Right forelimb (tissue), 1 donor: ENCODE data around the gene UPF3A.
"Not testable (repeated sequence)": the region's sequence is repeated elsewhere in the genome, so short reads cannot be mapped to it uniquely, and the experiment has no call there.

Source experiments
- DNase-seq: peaks from one replicate; pipeline ENCODE4 v3.0.0-alpha.2; 2018

The UPF3A gene

DNA sequence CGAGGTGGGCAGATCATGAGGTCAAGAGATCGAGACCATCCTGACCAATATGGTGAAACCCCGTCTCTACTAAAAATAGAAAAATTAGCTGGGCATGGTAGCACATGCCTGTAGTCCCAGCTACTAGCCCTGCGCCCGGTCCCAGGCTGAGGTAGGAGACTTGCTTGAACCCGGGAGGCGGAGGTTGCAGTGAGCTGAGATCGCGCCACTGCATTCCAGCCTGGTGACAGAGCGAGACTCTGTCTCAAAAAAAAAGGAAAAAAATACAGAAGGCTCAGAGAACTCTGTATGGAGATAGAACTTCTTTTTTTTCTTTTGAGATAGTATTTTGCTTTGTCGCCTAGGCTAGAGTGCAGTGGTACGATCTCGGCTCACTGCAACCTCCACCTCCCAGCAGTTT is 17.1 kb upstream of the UPF3A start:
- DNase-seq: not testable (repeated sequence)

DNA sequence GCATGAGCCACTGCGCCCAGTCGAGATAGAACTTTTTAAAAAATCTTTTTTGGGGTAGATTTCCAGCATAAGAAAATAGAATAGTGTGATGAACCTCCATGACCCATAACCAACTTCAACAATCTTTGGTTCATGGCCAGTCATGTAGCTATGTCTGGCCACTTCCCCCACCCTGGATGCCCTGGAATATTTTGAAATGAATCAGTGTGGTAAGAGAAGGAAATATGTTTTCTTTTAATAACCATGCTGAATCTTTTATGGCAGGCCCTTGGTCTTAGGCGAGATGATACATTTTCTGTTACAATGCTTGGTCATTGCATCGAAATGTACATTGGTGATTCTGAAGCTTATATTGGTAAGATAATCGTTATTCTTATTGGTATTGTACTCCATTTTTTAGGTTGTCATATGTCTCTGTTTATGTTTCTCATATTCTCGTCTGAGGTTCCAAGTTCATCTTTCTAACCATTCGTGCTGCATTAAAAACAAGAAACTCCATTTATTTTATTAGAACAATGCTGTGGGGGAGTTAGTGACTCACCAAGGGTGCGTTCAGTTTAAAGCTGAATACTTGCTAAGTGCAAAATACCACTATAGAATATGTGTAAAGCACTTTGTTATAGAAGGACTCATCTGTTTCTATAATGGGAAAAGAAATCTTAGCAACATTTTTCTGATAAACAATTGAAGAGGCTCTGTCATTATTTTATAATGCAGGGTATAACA is 16.4 kb upstream of the UPF3A start:
- no peak for DNase-seq

DNA sequence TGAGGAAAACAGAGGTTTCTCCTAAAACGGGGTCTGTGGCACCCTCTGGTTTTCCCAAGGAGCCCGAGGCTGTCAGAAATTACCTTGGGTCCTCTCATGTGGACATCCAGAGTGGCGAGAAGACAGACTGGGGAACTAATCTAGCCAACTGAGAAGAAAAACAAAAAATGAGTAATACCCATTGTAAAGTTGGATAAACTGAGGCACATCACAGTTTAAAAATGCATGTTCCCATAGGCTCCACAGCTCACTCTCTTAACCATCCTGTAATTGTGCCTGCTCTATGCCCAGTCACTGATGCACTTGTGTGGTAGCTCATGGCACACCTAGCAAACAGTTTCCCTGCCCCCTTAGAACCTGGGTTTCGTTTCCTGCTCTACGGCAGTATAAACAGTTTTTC is 15.2 kb upstream of the UPF3A start:
- DNase-seq: no peak

DNA sequence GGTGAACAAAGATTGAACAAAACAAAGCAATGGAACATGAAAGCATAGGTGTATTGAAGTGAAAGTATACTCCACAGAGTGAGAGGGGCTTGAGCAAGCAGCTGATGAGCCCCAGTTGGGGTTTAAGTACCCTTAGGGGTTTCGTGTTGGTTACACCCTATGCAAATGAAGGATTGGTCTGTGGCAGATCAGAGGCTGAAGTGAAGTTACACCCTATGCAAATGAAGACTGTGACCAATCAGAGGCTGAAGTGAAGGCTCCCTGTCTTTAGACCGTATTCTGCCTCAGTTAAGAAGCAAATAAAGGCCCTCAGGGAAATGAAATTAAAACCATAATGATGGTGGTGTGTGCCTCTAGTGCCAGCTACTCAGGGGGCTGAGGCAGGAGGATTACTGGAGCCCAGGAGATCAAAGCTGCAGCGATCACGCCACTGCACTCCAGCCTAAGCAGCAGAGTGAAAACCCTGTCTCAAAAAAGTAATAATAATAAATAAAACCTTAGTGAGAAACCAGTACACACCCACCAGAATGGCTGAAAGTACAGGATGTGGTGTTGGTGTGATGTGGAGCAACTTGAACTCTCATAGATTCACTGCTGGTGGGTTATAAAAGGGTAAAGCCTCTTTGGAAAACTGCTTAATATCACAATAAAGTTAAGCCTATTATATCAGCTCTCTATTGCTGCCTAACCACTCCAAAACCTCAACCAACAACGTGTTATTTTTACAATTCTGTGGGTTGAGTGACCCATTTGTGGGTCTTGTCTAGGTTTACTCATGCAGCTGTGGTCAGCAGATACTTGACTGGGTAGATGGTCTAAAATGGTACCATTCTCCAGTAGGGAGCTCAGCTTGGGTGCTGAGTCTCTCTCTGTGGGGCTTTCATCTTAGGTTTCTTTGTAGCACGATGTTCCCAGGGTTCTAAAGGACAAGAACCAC is 12.8 kb upstream of the UPF3A start:
- DNase-seq: no peak

DNA sequence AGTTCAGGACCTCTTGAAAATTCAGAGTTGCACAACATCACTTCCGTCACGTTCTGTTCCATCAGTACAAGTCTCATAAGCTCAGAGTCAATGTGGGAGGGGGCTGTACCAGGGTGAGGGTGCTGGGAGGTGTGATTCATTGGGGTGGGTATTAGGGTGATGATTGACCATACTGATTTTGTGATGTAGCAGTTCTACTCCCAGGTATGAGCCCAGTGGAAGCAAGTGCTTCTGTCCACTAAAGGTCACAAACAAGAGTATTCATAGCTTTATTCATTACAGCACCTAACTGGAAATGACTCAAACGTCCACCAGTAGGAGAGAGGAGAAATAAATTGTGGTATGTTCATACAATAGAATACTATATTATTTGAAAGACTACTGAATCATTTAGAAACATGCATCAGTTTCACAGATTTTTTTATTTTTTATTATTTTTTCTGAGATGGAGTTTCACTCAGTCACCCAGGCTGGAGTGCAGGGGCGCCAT is 12.1 kb upstream of the UPF3A start:
- no peak for DNase-seq

DNA sequence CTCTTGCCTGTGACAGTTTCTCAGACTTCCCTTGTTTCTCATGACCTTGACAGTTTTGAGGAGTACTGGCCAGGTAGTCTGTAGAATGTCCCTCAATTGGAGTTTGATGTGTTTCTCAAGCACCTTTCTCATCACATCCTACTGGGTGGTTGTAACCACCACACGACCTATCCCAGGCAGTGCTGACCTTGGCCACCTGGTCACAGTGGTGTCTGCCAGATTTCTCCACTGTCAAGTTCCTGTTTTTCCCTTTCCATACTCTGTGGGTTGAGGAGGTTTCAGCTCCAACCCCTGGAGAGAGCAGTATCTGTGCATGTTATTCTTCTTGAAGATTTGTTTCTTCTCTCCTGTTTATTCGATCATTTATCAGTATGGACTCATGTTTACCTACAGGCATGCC is 8.4 kb upstream of the UPF3A start:
- DNase-seq: no peak

DNA sequence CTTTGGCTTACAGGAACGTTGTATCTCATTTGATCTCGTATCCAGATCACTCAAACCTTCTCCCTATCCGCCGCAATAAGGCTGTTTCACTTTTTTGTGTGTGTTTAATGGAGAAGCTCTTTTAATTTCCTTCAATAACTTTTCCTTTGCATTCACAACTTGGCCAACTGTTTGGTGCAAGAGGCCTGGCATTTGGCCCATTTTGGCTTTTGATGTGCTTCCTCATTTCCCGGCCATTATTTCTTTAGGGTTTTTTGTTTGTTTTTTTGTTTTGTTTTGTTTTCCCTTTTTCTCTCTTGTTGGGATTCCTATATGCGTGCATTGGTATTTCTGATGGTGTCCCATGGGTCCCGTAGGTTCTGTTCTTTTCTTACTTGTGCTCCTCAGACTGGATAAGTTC is 6.1 kb upstream of the UPF3A start:
- no peak for DNase-seq

DNA sequence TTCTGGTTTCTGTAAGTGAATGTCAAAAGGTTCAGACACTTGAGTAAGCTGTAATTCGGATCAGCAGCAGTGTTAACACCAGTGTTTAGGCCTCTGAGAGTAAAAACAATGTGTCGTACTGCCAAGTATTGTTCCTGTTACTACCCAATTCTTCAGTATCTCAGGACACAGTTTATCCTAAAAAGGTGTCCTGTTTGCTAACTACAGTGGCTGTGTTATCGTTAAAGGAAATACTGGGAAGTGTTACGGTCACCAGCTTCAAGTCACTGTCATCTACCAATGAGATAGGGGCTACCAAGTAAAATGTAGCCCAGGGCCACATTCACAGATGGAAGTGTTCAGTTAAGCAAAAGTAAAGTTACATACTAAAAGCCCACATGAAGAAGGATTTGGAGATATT is 2.3 kb upstream of the UPF3A start:
- no peak for DNase-seq

DNA sequence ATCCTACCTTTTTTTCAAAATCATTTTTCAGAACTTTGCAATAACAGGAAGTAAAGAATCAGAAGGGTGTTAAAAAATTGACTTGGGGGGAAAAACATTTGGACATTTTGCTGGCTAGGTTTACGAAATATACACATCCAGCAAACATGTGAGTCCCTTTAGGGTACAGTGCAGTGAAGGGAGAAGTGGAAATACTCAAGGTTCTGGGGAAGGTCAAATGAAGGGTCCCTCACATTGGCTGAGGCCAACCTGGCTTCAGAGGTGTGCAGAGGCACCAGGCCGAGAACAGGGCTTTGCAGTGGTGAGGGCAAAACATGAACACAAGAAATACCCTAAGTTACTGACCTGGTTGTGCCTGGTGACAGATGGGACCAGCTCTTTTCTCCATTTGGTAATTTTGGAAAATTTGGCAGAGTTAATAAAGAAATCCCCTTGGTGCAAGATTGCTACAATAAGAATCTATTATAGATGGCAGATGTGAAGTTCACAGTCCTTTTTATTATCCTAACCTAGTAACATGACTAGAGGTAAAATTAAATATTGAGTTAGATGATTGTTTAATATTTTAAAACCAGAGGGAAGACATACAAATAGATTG is 1.5 kb upstream of the UPF3A start:
- DNase-seq: no peak

DNA sequence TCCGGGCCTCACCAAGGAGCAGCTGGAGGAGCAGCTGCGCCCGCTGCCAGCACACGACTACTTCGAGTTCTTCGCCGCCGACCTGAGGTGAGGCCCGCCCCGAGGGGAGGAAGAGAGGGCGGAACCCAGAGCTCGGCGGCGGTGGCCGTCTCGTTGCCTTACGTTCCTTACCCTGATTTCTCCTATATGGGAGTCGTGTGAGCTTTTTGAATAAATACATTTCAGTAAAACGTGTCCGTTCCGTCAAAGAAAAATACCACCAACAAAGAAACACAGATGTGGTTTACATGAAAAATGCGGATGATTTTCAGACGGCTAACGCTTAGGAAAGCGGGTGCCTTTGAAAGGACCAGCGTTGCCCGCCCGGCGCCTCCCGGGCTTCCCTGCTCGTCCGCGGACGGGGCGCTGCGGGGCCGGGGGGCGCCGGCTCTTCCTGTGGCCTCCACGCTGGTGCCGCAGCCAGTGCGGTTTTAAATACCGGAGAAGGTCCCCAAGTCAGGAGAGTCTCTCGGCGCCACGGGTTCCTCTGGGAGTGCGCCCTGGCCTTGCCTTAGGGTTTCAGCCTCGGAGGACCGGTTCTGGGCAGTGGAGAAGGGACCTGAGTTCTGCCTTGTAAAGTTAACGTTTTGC is 755 bp downstream of the UPF3A start:
- peak; percentile 84 for DNase-seq

DNA sequence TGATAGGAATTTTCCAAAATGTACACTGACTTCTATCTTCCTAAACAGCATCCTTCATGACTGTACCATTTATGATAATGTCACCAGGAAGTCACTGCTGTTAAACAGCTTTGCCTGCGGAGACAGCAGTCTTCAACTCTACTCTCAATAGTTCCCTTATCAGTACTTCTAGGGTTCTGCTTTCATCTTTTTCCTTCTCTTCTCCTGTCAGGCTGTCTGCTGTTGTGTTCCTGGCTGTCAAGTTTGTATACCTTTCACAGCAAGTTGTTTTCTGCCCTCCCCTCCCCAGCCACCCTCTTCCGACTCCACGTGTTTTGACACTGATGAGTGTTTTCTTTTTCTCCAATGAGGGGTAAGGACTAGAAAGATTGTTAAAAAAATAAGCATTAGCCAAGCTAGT is 2.2 kb downstream of the UPF3A start:
- no peak for DNase-seq

DNA sequence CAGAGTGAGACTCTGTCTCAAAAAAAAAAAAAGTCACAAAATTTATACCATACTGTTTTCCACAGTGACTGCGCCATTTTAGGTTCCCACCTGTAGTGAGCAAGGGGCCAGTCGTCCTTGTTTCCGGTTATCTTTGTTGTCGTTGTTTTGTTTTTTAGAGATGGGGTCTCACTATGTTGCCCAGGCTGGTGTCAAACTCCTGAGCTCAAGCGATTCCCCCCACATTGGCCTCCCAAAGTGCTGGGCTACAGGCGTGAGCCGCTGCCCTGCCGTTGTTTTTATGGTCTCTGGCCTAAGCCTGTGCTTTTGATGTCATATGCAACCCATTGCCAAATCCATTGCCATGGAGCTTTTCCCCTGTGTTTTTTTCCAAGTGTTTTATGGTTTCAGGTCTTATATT is 3.3 kb downstream of the UPF3A start:
- no peak for DNase-seq

DNA sequence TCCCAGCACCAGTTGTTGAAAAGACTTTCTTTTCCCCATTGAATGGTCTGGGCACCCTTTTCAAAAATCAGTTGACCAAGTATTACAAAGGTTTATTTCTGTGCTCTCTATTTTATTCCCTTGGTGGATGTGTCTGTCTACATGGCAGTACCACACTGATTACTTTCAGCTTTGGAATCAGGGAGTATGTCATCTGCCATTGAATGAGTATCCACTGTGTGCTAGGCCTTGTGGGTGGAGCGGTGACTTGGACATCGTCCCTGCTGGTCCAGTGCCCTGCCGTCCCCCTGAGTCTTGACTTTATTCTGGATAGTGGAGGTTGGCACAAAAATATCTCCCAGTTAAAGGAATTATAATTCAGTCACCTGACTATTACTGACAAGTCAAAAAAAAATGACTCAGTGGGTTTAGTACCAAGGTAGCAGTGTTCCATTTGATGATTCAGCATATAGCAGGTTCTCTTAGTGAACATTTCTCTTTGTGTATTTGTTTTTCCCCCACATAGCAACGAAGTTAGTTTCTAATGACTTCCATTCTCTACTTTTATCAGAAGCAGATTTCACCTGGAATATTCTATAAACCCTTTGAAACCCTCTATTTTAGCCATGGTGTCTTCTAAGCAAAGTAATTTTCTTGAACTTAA is 3.9 kb downstream of the UPF3A start:
- no peak for DNase-seq

DNA sequence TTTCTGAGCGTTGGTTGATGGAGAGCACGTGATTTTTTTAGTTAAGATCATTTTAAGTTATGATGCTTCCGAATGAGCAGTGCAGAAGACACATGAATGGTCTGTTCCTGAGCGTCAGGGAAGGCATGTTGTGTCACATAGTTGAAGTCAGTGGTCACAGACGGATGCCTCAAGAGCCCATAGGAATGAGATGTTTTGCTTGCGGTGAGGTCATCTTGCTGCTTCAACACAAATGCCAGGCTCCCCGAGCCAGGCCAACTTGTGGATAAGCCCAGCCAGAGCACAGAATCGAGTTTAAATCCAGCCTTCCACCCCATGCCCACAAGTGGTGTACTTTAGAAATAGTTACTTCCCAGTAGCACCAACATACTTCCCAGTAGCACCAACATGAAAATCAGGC is 5.4 kb downstream of the UPF3A start:
- no peak for DNase-seq

DNA sequence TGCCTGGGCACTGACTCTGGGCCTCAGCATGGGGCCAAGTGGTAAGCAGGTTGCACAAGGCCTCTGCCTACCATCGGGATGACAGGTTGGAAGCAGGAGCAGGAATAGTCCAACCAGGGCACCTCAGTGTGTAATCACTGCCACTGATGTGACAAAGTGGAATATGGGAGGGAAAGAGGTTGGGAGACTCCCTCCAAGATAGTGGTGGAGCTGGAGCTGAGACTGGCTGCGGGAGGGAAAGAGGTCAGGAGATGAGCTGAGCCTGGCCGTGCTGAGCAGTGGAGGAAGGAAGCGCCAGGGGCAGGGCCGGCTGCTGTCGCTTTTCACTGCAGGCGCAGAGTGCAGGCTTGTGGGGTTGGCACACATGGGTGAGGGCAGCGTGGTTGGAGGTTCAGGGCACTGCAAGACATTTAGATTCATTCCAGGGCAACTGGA is 6.8 kb downstream of the UPF3A start:
- DNase-seq: no peak

DNA sequence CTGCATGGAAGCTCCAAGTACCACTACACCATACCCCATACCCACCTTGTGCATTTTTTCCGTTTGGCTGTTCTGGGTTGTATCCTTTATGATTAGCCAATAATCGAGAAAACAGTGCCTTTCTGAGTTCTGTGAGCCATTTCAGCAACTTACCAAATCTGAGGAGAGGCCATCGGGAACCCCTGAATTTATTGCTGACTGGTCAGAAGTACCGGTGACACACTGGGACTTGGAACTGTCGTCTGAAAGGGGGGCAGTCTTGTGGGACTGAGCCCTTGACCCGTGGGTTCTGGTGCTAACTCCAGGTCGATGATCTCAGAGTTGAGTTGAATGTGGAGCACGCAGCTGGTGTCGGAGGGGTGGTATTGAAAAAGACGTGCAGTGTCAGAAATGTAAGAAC is 15.0 kb downstream of the UPF3A start:
- DNase-seq: no peak

DNA sequence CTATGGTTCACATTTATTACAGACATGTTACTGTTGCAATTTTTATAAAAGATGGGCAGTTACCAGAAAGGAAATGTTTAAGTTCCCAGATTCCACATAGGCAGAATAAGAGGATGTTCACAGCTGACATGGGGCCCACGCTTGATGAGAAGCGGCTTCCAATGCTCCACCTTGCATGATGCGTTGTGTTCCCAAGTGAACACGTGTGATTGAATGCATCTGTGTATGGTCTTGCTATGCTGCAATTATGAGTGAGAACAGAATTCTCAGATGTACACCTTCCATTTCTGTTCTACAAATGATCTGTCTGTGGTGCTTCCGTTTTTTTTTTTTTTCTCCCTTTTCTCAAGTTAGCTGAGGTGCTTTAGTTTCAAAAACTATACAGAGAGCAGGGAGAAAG is 15.5 kb downstream of the UPF3A start:
- no peak for DNase-seq

DNA sequence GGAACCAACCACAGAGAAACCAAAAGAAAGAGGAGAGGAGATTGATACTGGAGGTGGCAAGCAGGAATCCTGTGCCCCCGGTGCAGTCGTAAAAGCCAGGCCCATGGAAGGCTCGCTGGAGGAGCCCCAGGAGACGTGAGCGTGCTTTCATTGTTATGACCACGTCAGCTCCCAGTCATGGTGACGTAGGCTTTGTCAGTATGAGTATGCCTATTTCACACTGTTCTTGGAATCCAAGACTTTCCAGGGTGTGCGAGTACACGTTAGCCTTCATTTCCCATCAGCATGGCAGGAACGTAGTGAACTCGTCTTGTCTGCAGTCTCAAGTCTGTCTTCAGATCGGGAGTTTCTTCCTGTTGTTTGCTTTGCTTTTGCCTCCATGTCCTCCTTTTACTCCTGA is 17.5 kb downstream of the UPF3A start:
- no peak for DNase-seq

DNA sequence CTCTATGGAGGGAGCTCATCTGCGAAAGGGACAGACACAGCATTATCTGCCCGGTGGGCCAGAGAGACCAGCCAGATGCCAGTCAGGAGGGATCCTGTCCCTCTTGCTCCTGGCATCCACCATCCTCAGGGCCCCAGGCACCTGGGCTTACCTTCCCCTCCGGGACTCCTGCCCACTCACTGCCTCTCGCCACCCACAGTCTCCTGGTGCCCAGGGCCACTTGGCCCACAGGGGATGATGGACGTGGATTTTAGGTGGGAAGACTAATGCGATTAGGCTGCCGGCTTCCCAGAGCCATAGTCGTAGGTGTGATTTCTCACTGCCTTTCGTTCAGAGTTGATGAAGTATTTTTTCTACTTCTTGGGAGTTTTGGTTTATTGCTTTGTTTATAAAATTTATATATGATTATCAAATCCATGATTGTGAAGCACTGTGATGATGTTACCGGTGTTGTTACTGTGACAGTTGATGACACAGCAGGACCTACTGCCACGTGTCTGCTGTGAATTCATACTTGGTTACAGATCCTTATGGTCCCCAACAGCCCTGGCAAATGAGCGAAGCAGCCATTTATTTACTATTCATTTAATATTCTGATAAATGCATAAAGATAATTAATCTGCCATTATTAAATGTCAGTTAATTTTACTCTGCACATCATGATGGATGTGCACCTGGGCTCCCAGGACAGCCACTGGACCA is 18.4 kb downstream of the UPF3A start:
- DNase-seq: no peak

DNA sequence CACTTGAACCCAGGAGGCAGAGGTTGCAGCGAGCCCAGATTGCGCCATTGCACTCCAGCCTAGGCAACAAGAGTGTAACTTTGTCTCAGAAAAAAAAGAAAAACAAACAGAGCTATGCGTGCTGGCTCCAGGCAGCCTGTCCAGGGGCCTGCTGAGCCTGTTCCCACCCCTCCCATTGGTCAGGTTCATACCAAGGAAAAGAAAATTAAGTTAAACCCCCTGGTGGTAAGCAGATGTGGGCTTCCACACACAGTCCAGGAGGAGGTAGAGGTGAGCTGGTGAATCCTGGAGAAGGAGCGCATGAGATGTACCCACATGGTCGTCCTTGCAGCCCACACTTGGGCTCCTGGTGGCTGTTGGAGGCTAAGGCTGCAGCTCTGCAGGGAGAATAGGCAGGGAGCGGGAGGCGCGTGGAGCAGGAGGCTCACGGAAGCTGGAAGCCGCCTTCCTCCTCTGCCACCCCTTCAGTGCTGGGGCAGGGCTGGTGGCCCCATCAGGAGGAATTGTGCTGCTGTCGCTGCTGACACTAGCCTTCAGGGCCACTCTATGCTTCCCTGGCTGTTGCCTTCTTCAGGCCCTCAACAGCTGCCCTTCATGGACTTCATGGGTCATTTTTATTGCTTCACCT is 22.4 kb downstream of the UPF3A start:
- no peak for DNase-seq

DNA sequence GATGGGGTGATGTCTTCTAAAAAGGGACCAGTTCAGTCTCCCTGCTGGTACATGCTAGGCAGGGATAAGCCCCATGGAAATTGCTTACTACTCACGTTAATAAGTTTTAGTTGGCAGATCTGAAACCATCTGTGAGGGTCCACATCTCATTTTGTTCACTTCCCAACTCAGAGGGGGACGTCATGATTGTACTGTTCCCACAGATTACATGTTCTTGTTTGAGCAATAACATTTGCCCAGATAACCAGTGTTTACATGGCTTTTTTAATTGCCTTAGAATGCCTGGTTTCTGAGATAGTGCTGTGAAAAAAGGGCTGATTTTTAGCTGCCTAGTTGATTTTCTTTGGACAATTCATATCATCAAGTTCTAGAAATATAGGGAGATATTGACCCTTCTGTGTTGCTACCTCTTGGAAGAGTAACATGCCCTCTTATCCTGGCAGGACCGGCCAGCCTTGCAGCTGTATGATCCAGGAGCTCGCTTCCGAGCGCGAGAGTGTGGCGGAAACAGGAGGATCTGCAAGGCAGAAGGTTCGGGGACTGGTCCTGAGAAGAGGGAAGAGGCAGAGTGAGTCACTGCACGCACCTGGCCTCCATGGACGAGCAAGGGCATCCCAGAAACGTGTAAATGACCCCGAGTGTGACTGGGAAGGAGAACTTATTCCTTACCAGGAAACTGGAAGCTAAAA is 23.1 kb downstream of the UPF3A start:
- no peak for DNase-seq
